ENCODE measurements around the gene PHF10.

DNA sequence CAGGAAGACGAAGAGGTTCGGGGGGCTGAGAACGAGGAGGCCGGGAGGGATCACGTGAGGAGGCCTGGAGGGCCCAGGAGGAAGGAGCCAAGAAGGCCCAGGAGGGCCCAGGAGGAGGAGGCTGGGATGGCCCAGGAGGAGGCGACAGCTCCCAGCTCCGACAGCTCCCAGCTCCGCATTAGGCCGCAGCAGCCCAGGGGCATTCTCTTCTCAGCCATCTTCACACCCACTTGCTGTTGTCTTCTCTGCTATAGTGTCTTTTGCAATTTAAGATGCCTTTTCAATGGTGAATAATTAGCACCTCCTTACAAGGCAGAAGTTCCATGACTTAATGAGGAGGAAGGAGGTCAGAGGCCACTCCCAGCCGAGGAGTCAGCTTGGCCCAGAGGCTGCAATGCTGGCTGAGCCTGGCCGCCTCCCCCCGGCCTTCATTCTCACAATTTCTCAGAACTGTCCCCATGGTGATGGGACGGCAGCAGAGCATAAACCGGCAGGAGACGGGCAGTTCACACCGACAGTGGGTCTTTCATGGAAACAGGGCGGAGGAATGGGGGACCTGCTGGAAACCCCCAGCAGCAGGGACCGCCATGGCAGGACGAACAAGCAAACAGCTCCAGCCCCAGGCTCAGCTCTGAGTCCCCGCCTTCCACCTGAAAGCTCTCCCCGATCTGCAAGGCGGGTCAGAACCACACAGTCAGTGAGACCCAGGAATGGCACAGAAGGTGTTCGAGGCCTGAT lies 67.6 kb downstream of the PHF10 start:
- TF ChIP-seq TAF1 (IDR thresholded peaks at IDR 0.05; ENCODE audit: borderline replicate concordance, insufficient read depth, low read length): no peak
- TF ChIP-seq, protein P1, sequence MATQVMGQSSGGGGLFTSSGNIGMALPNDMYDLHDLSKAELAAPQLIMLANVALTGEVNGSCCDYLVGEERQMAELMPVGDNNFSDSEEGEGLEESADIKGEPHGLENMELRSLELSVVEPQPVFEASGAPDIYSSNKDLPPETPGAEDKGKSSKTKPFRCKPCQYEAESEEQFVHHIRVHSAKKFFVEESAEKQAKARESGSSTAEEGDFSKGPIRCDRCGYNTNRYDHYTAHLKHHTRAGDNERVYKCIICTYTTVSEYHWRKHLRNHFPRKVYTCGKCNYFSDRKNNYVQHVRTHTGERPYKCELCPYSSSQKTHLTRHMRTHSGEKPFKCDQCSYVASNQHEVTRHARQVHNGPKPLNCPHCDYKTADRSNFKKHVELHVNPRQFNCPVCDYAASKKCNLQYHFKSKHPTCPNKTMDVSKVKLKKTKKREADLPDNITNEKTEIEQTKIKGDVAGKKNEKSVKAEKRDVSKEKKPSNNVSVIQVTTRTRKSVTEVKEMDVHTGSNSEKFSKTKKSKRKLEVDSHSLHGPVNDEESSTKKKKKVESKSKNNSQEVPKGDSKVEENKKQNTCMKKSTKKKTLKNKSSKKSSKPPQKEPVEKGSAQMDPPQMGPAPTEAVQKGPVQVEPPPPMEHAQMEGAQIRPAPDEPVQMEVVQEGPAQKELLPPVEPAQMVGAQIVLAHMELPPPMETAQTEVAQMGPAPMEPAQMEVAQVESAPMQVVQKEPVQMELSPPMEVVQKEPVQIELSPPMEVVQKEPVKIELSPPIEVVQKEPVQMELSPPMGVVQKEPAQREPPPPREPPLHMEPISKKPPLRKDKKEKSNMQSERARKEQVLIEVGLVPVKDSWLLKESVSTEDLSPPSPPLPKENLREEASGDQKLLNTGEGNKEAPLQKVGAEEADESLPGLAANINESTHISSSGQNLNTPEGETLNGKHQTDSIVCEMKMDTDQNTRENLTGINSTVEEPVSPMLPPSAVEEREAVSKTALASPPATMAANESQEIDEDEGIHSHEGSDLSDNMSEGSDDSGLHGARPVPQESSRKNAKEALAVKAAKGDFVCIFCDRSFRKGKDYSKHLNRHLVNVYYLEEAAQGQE (IDR thresholded peaks at IDR 0.05; ENCODE audit: insufficient read depth in 1 of 2, low read depth in 2 of 2, low read length in 2 of 2): no peak
- no peak for TF ChIP-seq SIN3A (IDR thresholded peaks at IDR 0.05; ENCODE audit: borderline replicate concordance, insufficient read depth, low read length)
- TF ChIP-seq POLR2AphosphoS5 (IDR thresholded peaks at IDR 0.05; ENCODE audit: low read depth, low read length): no peak
